HFF-Myc (cell line): ENCODE results near the gene KIFBP.

Experiments used
- DNase-seq: peaks from one replicate; pipeline ENCODE4 v3.0.0-alpha.2; 2011; ENCODE audit warnings: low read depth; ENCODE audit errors: extremely low read depth
- H3K4me3 ChIP-seq: replicated peaks from 2 replicates; pipeline ENCODE4 v1.5.1; 2011; ENCODE audit warnings: low read depth, mild to moderate bottlenecking, control low read depth, low read length
- CTCF ChIP-seq: IDR thresholded peaks from 2 replicates; pipeline ENCODE4 v1.5.1; 2012; ENCODE audit warnings: mild to moderate bottlenecking, low read depth, low read length, control low read depth; ENCODE audit errors: missing control alignments

KIFBP gene

DNA sequence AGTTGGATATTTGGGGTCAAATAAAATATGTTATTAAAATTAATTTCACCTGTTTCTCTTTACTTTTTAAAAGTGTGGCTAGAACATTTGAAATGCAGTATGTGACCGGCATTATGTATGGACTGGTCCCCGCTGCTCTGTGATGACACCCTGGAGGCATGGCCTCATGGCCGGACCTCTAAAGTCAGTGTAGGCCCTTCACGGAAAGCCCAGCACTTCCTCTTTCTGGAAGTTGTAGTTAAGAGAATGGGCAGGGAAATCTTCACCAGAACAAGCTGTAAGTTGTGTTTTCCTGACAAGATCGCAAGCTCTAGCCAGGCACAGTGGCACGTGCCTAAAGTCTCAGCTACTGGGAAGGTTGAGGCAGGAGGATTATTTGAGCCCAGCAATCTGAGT is 61.0 kb downstream of the KIFBP start:
- DNase-seq, result no peak
- no peak overlapping the region for H3K4me3 ChIP-seq
- TF ChIP-seq CTCF, result no peak

GRCh38 chr10:69051303-69051702 is 62.7 kb downstream of the KIFBP start:
- H3K4me3 ChIP-seq, result no peak overlapping the region
- no peak for TF ChIP-seq CTCF
- no peak for DNase-seq

- no peak overlapping the region for H3K4me3 ChIP-seq
- TF ChIP-seq CTCF, result no peak
- no peak for DNase-seq
Measured at GRCh38 chr10:69051710-69052487, 63.3 kb downstream of the KIFBP start.

GRCh38 chr10:69052736-69053135 is 64.1 kb downstream of the KIFBP start:
- no peak for TF ChIP-seq CTCF
- DNase-seq, result no peak

GRCh38 chr10:69055241-69055640 is 66.6 kb downstream of the KIFBP start:
- H3K4me3 ChIP-seq, result no peak overlapping the region
- DNase-seq, result no peak
- no peak for TF ChIP-seq CTCF

More at GRCh38 chr10:69052736-69053135, 64.1 kb downstream of the KIFBP start:
- no peak overlapping the region for H3K4me3 ChIP-seq

GRCh38 chr10:69056129-69056528 is 67.5 kb downstream of the KIFBP start:
- DNase-seq, result no peak
- TF ChIP-seq CTCF, result no peak
- H3K4me3 ChIP-seq, result no peak overlapping the region
